ENCODE results near the gene NABP1.

DNA sequence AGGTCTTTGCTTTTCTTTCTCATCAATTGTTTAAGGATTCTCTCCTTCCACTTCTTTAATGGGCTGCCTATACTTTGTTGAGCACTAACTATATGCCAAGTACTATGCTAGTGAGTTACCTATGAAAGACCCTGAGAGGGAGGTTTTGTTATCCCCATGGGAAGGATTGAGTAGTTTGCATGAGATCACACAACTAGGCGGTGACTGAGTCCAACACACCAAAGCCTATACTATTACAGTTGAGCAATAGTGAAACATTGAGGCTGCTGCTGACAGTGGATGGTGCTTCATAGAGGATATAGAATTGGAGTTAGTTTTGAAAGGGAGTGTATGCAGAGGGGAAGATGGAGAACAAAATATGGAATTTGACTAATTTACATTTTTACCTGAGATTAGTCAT is 15.8 kb downstream of the NABP1 start:
- no peak for TF ChIP-seq EZH2 (IDR thresholded peaks at IDR 0.05; ENCODE audit: insufficient read depth, poor library complexity, severe bottlenecking)
- no peak for TF ChIP-seq EZH2phosphoT487 (IDR thresholded peaks at IDR 0.05; ENCODE audit: insufficient read depth, low read depth)
